Activated T-cell treated with anti-CD3 and anti-CD28 coated beads for 48 hours (primary cell): ENCODE results near the gene ADAMTSL1.
"Not testable (repeated sequence)": the region's sequence is repeated elsewhere in the genome, so short reads cannot be mapped to it uniquely, and the experiment has no call there.

ENCODE experiments used
- DNase-seq: peaks from one replicate; pipeline ENCODE4 v3.0.0-alpha.2; 2020; ENCODE audit warnings: low read depth

The ADAMTSL1 gene

DNA sequence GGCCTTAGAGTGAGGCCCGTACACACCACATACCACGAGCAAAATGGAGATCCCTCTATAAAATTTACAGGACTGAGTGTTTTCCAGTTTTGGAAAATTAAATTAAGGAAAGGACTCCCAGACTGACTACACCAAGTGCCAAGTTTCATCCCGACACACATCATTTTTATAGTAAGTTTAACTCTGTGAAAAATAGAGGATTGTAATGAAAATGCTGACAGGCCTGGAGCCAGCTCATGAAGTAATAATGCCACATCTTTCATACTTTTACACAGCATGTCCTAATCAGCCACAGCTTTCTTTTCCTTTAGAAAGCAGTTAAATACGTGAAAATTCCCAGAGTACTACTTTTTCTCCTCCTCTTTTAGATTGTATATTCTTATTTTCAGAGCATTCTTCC is 389.8 kb downstream of the ADAMTSL1 start:
- DNase-seq: no peak

DNA sequence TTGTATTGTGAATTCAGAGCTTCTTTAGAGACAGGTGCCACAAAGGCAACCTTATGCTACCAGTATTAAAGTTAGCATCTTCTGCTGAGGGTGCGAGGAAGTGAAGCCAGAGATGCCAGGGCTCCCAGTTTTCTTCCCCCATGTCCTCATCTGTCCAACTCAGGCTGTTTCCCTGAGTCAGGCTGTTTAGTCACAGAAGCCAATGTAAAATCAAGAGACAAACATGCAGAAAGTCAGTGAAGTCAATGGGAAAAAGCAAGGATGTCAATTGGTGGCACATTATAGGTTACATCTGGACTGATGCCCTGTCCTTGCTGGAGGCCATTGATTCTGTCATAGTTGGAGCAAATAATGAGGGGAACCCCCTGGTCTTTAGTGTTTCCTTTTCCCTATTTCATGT is 390.6 kb downstream of the ADAMTSL1 start:
- no peak for DNase-seq

DNA sequence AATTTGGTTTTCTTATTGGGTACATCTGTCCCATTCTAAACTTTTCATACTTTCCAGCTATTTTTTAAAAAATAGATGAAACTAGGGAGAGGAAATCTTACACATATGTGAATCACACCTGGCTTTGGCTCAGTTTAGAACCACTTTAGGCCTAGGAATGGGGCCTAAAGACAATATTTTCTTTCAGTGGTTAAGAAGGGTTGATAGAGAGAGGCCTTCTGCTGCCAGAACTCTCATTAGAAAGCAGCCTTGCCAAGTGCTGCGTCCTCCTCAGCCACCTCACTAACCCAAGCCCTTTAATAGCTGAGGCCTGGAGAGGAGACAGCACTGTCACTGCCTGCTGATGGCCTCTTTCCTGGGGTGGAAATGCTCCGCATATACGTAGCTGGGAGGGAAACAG is 391.6 kb downstream of the ADAMTSL1 start:
- DNase-seq: no peak

DNA sequence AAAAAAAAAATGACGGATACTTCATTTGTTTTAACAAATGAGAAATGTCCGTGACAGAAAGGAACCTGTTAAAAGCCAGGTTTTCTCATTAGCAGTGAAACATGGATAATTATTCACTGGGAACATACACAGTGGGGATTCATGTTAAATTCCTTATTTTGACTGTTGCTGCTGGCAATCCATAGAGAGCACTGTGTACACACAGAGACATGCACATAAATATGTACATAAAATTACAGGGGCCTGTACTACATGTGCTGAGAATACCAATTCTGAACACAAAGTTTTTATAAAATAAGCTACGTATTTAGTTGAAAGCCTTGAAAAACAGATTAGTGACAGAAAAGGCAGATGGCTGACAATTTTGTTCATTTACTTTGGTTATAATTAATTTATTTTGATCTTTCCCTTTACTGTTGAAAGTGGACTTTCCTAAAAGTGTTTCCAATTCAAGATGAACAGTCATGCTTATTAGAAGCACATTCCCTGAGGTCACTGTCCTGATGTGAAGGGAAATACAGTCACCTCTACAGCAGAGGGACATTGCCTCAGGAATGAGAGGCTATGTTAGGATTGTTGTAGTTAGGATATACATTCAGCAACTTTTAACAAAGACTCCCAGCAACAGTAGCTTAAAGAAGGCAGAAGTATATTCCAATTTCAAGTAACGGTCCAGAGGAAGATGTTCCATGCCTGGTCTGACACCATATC is 392.3 kb downstream of the ADAMTSL1 start:
- no peak for DNase-seq

DNA sequence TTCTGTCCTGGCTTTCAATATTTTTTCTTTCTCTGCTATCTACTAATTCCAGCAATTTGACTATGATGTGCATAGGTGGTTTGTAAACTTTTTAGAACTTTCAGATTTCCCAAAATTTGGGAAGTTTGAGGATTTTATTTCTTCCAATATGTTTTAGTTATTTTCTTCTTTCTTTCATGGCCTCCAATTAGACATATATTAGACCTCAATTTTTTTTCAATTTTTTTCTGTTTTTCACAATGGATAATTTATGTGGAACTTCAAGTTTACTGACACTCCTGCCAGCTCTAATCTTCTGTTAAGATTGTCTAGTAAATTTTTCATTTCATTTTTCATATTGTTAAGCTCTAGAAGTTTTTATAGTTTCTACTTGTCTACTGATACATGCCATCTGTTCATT is 395.8 kb downstream of the ADAMTSL1 start:
- no peak for DNase-seq

DNA sequence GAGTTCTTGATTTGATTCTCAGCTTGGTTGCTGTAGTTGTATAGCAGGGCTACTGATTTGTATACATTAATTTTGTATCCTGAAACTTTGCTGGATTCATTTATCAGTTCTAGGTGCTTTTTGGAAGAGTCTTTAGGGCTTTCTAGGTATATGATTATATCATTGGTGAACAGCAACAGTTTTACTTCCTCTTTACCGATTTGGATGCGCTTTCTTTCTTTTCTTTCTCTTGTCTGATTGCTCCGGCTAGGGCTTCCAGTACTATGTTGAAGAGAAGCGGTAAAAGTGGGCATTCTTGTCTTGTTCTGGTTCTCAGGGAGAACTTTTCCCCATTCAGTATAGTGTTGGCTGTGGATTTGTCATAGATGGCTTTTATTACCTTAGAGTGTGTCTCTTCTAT is 400.1 kb downstream of the ADAMTSL1 start:
- DNase-seq: no peak

DNA sequence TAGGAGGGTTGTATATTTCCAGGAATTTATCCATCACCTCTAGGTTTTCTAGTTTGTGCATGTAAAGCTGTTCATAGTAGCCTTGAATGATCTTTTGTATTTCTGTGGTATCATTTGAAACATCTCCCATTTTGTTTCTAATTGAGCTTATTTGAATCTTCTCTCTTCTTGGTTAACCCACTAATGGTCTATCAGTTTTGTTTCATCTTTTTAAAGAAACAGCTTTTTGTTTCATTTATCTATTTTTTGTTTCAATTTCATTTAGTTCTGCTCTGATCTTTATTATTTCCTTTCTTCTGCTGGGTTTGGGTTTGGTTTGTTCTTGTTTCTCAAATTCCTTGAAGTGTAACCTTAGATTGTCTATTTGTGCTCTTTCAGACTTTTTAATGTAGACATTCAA is 401.0 kb downstream of the ADAMTSL1 start:
- DNase-seq: not testable (repeated sequence)

DNA sequence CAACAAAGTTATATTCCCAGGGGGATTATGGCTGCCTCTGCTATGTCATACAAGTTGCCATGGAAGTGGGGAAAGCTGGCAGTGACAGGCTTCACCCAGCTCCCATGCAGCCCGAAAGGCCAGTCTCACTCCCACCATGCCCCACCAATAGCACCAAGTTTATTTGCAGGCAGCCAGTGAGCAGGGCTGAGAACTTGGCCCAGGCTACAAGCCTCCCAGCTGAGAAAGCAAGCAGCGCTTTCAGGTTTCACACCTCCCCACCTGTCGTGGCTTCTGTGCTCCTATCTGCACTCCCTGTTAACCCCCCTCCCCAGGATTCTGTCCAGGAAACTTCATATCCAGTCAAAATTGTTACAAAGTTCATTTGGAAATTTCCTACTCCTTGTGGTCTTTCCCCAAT is 404.0 kb downstream of the ADAMTSL1 start:
- no peak for DNase-seq

DNA sequence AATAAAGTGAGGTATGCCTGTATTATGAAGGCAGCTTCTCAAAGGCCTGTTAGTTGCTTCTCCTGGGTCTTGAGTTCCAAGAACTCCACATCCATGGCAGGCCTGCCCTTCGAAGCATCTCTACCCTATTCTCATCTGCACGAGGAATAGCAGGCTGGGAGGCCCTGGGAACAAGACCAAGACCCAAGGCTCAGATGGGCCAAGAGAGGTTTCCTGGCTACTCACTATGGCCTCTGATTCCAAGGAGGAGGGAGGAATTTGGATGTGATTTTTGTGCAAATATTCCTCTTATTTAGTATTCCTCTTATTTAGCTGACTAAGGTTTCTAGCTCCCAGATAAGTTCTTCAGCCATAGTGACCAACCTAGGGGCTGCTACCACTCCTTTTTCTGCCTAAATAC is 407.8 kb downstream of the ADAMTSL1 start:
- no peak for DNase-seq

DNA sequence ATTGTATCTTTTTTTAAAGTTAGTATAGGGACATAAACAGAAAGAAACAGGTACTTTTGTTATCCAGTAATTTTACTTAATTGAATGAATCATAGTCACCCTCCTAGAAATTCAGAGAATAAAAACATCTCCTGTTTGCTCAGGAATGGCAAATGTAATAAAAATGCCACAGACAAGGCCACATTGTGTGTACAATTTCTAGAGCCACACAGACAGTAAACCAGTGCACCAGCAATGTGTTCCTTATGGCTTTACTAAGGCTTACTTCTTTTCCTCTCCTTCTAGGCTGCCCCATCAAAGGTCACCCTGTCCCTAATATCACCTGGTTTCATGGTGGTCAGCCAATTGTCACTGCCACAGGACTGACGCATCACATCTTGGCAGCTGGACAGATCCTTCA is 413.6 kb downstream of the ADAMTSL1 start:
- DNase-seq: no peak

DNA sequence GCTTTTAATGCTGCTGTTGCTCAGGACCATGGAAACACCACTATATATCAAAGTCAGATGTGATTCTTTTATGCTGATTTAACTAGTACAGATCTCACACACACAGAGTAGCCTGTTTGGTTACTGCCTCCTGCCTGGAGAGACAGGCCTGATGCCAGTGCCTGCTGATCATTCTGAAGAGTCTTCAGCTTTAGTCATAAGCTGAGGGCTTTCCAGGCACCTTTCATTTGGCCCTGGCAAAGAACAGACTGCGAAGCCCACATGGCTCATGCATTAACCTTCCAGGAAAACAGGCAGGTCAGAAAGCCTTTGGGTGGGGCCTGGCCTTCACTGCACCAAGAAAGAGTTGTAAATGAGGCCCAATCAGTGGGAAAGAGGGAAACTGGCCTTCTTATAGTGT is 414.3 kb downstream of the ADAMTSL1 start:
- no peak for DNase-seq

DNA sequence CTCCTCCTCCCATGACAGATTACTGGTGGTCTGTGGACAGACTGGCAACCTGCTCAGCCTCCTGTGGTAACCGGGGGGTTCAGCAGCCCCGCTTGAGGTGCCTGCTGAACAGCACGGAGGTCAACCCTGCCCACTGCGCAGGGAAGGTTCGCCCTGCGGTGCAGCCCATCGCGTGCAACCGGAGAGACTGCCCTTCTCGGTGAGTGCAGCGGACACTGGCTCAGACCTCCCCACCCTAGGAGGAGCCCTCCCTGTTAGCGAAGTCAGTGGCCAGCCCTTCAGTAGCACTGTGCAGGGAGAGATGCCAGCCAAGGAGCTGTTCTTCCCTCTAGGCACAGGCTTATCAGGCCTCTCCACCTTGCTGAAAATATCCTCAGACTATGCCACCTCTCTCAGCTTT is 415.6 kb downstream of the ADAMTSL1 start:
- DNase-seq: no peak

DNA sequence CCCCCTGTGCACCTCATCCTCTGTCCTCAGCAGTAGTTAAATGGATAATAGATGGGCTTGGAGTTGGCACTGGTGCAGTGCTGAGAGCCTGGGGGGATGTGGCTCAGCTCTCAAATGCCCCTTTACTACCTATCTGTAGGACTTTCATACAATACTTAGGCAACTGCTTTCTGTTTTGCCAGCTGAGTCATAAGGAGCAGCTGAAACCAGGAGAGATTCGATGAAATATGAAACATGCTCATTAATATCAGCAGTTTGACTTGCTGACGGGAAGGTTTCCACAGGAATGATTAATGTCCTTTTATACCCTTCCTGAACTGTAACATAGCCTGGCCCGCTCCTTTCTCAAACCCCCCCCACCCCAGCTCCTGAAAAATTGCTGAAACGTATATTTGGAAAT is 416.4 kb downstream of the ADAMTSL1 start:
- no peak for DNase-seq

DNA sequence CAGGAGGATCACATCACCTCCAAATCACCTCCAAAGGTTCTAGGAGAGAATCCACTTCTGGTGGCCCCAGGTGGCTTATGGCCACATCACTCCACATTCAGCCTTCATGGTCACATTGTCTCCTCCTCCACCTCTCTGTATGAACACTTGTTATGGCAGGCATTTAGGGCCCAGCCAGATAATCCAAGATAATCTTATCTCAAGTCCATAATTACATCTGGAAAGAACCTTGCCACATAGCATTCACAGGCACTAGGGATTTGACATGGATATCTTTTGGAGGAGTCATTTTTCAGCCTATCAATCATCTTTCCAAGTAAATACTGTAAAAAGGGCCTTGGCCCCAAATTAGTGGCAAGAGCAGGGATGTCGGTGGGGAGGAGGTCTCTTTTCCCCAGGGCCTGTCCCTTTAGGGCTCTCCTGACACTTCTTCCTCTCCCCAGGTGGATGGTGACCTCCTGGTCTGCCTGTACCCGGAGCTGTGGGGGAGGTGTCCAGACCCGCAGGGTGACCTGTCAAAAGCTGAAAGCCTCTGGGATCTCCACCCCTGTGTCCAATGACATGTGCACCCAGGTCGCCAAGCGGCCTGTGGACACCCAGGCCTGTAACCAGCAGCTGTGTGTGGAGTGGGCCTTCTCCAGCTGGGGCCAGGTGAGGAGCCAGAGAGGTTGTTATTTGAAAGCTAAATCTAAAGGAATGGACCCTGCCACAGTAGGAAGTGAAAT is 418.2 kb downstream of the ADAMTSL1 start:
- DNase-seq: no peak

DNA sequence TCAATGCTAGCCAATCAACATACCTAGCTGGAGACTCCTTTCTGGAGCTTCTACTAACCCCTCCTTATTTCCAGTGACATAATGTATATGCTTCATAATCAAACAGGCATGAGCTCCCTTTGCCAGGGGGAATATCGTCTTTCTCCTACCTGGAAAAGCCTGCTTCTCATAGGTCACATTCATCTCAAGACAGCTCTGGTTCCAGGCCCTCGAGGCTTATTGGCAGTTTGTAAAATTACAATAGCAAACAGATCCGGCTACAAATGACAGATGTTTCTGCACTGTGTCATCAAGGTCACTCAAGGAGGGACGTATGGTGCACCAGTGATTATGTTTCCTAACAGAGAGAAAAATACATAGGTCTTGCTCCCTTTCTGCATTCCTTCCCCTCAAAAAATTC is 419.1 kb downstream of the ADAMTSL1 start:
- no peak for DNase-seq

DNA sequence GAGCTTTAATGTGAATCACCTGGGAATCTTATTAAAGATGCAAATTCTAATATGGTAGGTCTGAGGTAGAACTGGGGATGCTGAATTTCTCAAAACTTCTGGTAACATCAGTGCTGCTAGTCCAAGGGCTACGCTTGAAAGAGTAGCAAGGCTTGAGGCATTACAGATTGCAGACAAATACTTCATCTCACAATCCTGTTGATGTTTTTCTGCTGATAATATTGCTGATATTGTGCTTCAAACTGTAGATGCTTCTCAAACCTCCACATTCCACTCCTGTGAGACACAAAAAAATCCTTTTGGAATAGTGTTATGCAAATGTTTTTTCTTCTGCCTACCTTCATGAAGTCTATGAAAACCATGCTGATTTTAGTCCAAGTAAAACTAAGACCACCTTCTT is 419.5 kb downstream of the ADAMTSL1 start:
- DNase-seq: no peak

DNA sequence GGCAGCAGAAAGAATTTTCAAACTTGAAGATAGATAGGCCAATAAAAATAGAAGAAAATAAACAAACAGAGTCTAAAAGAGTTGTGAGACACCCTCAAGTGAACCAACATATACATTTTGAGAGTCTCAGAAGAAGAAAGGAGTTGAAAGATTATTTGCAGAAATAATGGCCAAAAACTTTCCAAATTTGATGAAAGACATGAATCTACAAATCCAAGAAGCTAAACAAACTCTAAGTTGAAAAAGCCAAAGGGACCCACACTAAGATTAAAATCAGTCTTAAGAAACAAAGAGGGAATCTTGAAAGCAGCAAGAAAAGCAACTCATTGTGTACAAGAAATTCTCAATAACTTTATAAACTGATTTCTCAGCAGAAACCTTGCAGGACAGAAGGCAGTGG is 422.1 kb downstream of the ADAMTSL1 start:
- no peak for DNase-seq

DNA sequence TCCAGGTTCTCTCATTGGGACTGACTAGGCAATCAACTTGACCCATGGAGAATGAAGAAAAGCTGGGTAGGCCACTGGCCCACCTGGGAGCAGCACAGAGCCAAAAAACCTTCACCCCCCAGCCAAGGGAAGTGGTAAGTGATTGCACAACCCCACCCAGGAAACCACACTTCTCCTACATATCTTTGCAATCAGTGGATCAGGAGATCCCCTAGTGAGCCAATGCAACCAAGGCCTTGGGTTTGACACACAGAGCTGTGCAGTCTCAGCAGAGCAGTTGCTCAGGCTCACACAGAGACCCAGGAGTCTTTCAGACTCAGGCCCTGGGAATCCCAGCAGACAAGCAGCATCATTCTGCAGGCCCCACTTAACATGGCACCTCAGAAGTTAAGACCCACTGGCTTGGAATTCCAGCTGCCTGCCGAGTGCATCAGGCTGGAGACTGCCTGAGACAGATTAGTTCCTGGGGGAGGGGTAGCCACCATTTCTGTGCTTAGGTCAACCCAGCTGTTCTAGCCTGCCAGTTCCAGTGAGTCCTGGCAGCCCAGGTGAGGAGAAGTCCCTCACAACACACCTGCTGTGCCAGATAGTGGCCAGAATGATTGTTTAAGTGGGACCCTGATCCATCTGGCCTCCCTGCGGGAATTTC is 422.7 kb downstream of the ADAMTSL1 start:
- no peak for DNase-seq

DNA sequence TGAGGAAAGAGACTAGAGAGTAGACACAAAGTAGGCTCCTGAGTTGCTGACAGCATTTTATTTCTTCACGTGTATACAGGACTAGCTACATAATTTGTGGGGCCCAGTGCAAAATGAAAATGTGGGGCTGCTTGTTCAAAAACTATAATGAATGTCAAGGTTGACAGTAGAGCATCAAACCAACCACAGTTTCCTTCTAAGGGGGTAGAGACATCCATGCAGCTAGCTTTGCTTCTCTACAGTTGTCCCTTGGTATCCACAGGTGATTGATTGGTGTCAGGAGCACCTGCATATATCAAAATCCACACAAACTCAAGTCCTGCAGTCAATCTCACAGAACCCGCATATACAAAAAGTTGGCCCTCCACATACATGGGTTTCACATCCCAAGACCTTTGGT is 429.5 kb downstream of the ADAMTSL1 start:
- DNase-seq: no peak

DNA sequence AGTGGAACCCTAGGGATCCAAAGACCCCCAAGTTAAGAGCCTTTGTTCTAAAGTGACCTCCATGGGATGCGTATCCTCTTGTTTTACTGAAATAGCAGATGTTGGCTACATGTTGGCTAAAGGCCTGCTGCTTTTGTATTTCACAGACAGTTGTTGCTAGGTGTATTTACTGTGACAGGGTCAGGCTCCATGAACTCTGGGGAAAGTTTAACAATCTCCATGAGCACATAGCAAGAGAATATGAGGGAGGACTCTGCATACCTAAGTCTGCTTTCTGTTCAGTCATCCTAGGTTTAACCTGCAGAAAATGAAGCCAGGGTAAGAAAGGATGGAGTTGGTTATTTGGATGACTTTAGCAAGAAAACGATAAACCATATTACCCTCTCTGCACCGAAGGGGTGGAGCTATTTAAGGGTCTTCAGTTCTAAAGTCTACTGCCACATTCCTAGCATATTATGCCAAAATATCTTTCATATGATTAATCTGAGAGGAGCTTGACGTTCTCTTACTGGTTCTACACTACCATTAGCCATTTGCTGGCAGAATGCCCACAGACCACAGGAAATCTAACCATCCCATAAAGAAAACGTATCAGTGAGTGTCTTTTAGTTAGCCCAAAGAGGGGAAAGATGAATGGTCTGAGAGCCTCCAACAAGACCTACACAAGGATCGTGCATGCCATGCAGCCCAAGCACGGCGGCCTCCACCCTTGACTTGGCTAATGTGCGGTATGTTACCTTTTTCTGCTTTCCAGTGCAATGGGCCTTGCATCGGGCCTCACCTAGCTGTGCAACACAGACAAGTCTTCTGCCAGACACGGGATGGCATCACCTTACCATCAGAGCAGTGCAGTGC is 431.3 kb downstream of the ADAMTSL1 start:
- no peak for DNase-seq

DNA sequence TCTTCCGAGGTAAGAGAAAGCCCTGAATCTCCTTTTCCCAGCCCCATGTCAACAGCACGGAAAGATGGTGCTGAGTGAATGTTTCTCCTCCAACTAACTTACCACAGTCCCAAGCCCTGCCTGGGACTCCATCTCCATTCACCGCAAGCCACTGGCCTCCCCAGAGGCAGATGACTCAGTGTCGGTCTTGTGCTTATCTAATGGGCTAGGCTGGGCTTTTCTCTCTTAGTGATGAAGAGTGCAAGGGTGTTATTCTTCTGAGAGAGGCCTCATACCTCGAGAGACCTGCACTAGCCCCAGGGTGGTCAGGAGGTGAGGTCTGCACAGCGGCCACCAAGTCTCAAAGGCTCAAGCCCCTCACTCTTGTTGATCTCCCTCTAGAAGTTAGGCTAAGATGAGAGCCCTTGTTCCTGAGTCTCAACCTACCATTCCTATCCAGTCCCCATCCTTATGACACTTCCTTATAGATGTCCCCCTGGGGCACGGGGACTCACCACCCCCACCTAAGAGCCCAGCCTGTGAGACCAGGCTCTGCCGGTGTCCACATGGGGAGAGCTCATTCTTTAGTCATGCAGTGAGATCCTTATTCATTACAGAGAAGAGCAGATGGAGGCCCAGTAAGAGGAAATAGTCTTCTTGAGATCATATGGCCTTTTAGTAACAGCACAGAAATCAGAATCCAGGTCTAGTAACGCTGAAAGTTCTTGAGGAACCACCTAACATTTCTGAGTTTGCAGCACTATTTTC is 432.1 kb downstream of the ADAMTSL1 start:
- no peak for DNase-seq
